Measurements from ENCODE around the gene SEL1L.

The SEL1L gene

GRCh38 chr14:81450100-81450531 lies 83.5 kb downstream of the SEL1L start:
- in situ Hi-C loops (cut with HindIII; ENCODE audit: low sequenced_read_pairs), result no loop called here

GRCh38 chr14:81449576-81449975 lies 84.1 kb downstream of the SEL1L start:
- in situ Hi-C loops (cut with HindIII; ENCODE audit: low sequenced_read_pairs), result no loop called here
- no peak overlapping the region for H3K4me3 ChIP-seq (ENCODE audit: low read depth, low read length)
- TF ChIP-seq CTCF (IDR thresholded peaks at IDR 0.05; ENCODE audit: low read depth, low read length), result no peak
- no peak for DNase-seq (ENCODE audit: low read depth, low spot score)

More at GRCh38 chr14:81450100-81450531, 83.5 kb downstream of the SEL1L start:
- H3K4me3 ChIP-seq (ENCODE audit: low read depth, low read length), result no peak overlapping the region
- DNase-seq (ENCODE audit: low read depth, low spot score), result peak; percentile 17
- no peak for TF ChIP-seq CTCF (IDR thresholded peaks at IDR 0.05; ENCODE audit: low read depth, low read length)

GRCh38 chr14:81449114-81449513 lies 84.5 kb downstream of the SEL1L start:
- in situ Hi-C loops (cut with HindIII; ENCODE audit: low sequenced_read_pairs), result no loop called here
- no peak for DNase-seq (ENCODE audit: low read depth, low spot score)
- no peak for TF ChIP-seq CTCF (IDR thresholded peaks at IDR 0.05; ENCODE audit: low read depth, low read length)
- H3K4me3 ChIP-seq (ENCODE audit: low read depth, low read length), result no peak overlapping the region

GRCh38 chr14:81447021-81447764 lies 86.5 kb downstream of the SEL1L start:
- in situ Hi-C loops (cut with HindIII; ENCODE audit: low sequenced_read_pairs), result no loop called here
- H3K4me3 ChIP-seq (ENCODE audit: low read depth, low read length), result no peak overlapping the region
- TF ChIP-seq CTCF (IDR thresholded peaks at IDR 0.05; ENCODE audit: low read depth, low read length), result no peak
- DNase-seq (ENCODE audit: low read depth, low spot score), result no peak

GRCh38 chr14:81446279-81447007 lies 87.2 kb downstream of the SEL1L start:
- no peak overlapping the region for H3K4me3 ChIP-seq (ENCODE audit: low read depth, low read length)
- DNase-seq (ENCODE audit: low read depth, low spot score), result no peak
- no peak for TF ChIP-seq CTCF (IDR thresholded peaks at IDR 0.05; ENCODE audit: low read depth, low read length)
- in situ Hi-C loops (cut with HindIII; ENCODE audit: low sequenced_read_pairs), result no loop called here

- no peak for TF ChIP-seq CTCF (IDR thresholded peaks at IDR 0.05; ENCODE audit: low read depth, low read length)
- no peak for DNase-seq (ENCODE audit: low read depth, low spot score)
- in situ Hi-C loops (cut with HindIII; ENCODE audit: low sequenced_read_pairs), result no loop called here
- no peak overlapping the region for H3K4me3 ChIP-seq (ENCODE audit: low read depth, low read length)
Observed at GRCh38 chr14:81441626-81442134, 92.0 kb downstream of the SEL1L start.

Data from astrocyte of the spinal cord (primary cell).